ENCODE results near the gene SPATA2.
"Not testable (repeated sequence)": the region's sequence is repeated elsewhere in the genome, so short reads cannot be mapped to it uniquely, and the experiment has no call there.

The SPATA2 gene

GRCh38 chr20:49882171-49882970 is 33.0 kb downstream of the SPATA2 start:
- DNase-seq = no peak

GRCh38 chr20:49880724-49881445 is 34.4 kb downstream of the SPATA2 start:
- DNase-seq = no peak

GRCh38 chr20:49880177-49880576 is 35.2 kb downstream of the SPATA2 start:
- DNase-seq = no peak

GRCh38 chr20:49878977-49879376 is 36.4 kb downstream of the SPATA2 start:
- DNase-seq = no peak

GRCh38 chr20:49877386-49877921 is 37.9 kb downstream of the SPATA2 start:
- no peak for DNase-seq

GRCh38 chr20:49874696-49875095 is 40.6 kb downstream of the SPATA2 start:
- DNase-seq = no peak

GRCh38 chr20:49872056-49872455 is 43.3 kb downstream of the SPATA2 start:
- no peak for DNase-seq

GRCh38 chr20:49871391-49871948 is 43.9 kb downstream of the SPATA2 start:
- no peak for DNase-seq

- DNase-seq = no peak
Observed at GRCh38 chr20:49870261-49870660, 45.1 kb downstream of the SPATA2 start.

- no peak for DNase-seq
Observed at GRCh38 chr20:49868964-49869363, 46.4 kb downstream of the SPATA2 start.

- DNase-seq = no peak
Observed at GRCh38 chr20:49868538-49868937, 46.8 kb downstream of the SPATA2 start.

GRCh38 chr20:49867453-49868215 is 47.7 kb downstream of the SPATA2 start:
- no peak for DNase-seq

GRCh38 chr20:49866051-49866450 is 49.3 kb downstream of the SPATA2 start:
- no peak for DNase-seq

GRCh38 chr20:49865559-49865958 is 49.8 kb downstream of the SPATA2 start:
- no peak for DNase-seq

GRCh38 chr20:49863666-49864065 is 51.7 kb downstream of the SPATA2 start:
- DNase-seq = no peak

- no peak for DNase-seq
Observed at GRCh38 chr20:49862607-49863200, 52.6 kb downstream of the SPATA2 start.

GRCh38 chr20:49861232-49861631 is 54.1 kb downstream of the SPATA2 start:
- not testable (repeated sequence) for DNase-seq

- DNase-seq = no peak
Observed at GRCh38 chr20:49859807-49860206, 55.5 kb downstream of the SPATA2 start.

GRCh38 chr20:49859011-49859410 is 56.3 kb downstream of the SPATA2 start:
- DNase-seq = no peak

- DNase-seq = no peak
Observed at GRCh38 chr20:49858076-49858585, 57.2 kb downstream of the SPATA2 start.

GRCh38 chr20:49856904-49857303 is 58.4 kb downstream of the SPATA2 start:
- no peak for DNase-seq

GRCh38 chr20:49854190-49854875 is 61.0 kb downstream of the SPATA2 start:
- DNase-seq = no peak
